Esophagus squamous epithelium (tissue), 5 donors: ENCODE results near the gene ITPR3. TPM values are rescaled to one million over a fixed set of nuclear protein-coding genes. Genes with fewer than 3 reads are reported as not detected.

Experiments used
- DNase-seq: peaks from one replicate; lab custom pipeline; 2025; lab: John Stamatoyannopoulos, UW
- H3K27ac ChIP-seq, 4 donors: fragments of 200-600 bp; sonication (generic); one replicate each; pipeline ENCODE4 v1.5.1; 2016 to 2019; ENCODE audit warnings: mild to moderate bottlenecking in 1 of 4
- H3K27me3 ChIP-seq, 4 donors: fragments of 200-600 bp; sonication (generic); 1 replicate in 3 of 4; 2 replicates in 1 of 4; pipeline versions ENCODE4 v1.5.1 to v1.6.0; 2017 to 2021; ENCODE audit warnings: antibody characterized with exemption in 1 of 4
- H3K36me3 ChIP-seq, 3 donors: fragments of 200-600 bp; sonication (generic); one replicate each; pipeline ENCODE4 v1.5.1; 2016 to 2019
- H3K4me1 ChIP-seq, 3 donors: fragments of 200-600 bp; sonication (generic); one replicate each; pipeline ENCODE4 v1.5.1; 2017 to 2019
- H3K4me3 ChIP-seq, 4 donors: fragments of 200-600 bp; sonication (generic); 1 replicate in 3 of 4; 2 replicates in 1 of 4; pipeline ENCODE4 v1.5.1; 2016 to 2019; ENCODE audit warnings: mild to moderate bottlenecking in 2 of 4, moderate library complexity in 1 of 4
- H3K9me3 ChIP-seq, 3 donors: fragments of 200-600 bp; sonication (generic); one replicate each; pipeline ENCODE4 v1.5.1; 2016 to 2019
- POLR2A ChIP-seq, 4 donors: fragments of 450-650 bp; IDR thresholded peaks; one replicate each; pipeline ENCODE4 v1.6.1; 2017; ENCODE audit warnings: antibody characterized with exemption in 4 of 4, mild to moderate bottlenecking in 4 of 4, moderate library complexity in 3 of 4
- WGBS, 2 donors: methylation state at CpG; one replicate each; pipeline ENCODE4 v1.1.5; 2018; 5-methylcytosine and 5-hydroxymethylcytosine counted together
- intact Hi-C: fragments of 100-400 bp; cut with DNase I; formaldehyde crosslinking; loops from one replicate; pipeline ENCODE4 v1.15.0; 2022
- total RNA-seq, 4 donors: library from RNA; depleted of rRNA; stranded (reverse); fragments of >200 nt; gene quantifications; one replicate each; pipeline ENCODE4 v1.1.0, GENCODE V29; 2016
- TF ChIP-seq, protein P1 (sequence below), 6 experiments: fragments of 450-650 bp in 4 of 6; fragments of 200-600 bp in 2 of 6; sonication (generic) in 2 of 6; IDR thresholded peaks; one replicate each; pipeline ENCODE4 v1.5.1; 2016 to 2019; ENCODE audit warnings: antibody characterized with exemption in 6 of 6, mild to moderate bottlenecking in 4 of 6, moderate library complexity in 4 of 6
- donor health status: DM: yes; HTN: yes; CAD: no.

Gene ITPR3
- 10 to 100 TPM; 21.8 to 39.2 (median 35.3) TPM for total RNA-seq

DNA sequence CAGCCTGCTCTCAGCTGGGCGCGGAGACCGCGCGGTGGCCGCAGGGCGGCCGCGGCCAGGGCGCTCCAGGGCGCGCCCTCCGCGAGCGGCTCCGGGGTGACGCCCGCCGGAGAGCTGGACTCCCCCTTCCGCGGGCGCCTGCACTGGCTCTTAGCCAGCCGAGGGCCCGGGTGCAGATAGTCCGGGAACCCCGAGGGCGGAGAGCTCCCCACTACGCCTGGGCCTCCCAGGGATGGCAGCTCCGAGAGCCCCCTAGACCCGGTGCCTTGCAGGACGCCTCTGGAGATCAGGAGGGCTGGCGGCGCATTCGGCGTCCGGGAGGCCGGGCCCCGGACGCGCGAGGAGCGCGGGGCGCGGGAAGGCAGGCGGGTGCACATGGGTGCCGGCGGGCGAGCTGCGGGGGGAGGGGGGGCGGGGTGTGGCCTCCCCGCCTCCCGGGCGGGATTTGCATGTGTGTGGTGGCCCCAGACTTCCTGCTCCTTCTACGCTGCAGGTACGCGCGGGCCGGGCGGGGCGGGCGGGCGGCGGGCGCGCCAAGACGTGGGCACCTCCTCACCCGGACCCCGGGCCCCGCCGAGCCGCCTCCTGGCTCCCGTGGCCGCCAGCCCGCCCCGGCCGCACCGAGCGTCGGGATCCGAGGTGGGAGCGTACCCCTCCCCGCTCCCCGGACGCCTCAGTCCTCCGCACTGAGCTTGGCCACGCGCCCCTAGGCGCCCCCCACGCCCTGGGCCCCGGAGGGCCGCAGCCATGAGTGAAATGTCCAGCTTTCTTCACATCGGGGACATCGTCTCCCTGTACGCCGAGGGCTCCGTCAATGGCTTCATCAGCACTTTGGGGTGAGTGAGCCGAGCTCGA lies at the start of gene ITPR3:
ITPR3 (plus strand) TSS at position 467 of the 855 bp plus-strand sequence; CDS start at position 748, 281 bp downstream.
- intact Hi-C loops: no loop called here
- peaks cover 0 to 21% (median 0%) of the 10 kb centered on the region in 3 donors for H3K36me3 ChIP-seq
- H3K4me1 ChIP-seq: peaks cover 20 to 65% (median 36%) of the 10 kb centered on the region in 3 donors
- peak within 1 kb of the TSS; percentile 86 to 96 (median 94) for H3K27ac ChIP-seq
- WGBS, 2 donors: 0% methylated on average over 16 of the region's 99 CpGs; no CpG with 5 or more reads in 1 of the 2 donors
- no peaks in the 10 kb centered on the region for H3K9me3 ChIP-seq
- TF ChIP-seq, protein P1, sequence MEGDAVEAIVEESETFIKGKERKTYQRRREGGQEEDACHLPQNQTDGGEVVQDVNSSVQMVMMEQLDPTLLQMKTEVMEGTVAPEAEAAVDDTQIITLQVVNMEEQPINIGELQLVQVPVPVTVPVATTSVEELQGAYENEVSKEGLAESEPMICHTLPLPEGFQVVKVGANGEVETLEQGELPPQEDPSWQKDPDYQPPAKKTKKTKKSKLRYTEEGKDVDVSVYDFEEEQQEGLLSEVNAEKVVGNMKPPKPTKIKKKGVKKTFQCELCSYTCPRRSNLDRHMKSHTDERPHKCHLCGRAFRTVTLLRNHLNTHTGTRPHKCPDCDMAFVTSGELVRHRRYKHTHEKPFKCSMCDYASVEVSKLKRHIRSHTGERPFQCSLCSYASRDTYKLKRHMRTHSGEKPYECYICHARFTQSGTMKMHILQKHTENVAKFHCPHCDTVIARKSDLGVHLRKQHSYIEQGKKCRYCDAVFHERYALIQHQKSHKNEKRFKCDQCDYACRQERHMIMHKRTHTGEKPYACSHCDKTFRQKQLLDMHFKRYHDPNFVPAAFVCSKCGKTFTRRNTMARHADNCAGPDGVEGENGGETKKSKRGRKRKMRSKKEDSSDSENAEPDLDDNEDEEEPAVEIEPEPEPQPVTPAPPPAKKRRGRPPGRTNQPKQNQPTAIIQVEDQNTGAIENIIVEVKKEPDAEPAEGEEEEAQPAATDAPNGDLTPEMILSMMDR (IDR thresholded peaks at IDR 0.05): no peak
- peak in 2 of 4 donors; percentile 44 to 66 for TF ChIP-seq POLR2A (IDR thresholded peaks at IDR 0.05)
- H3K27me3 ChIP-seq: peaks cover 0 to 10% (median 0%) of the 10 kb centered on the region in 4 donors
- DNase-seq: no peak
- peak within 1 kb of the TSS; percentile 57 to 95 (median 87) for H3K4me3 ChIP-seq

GRCh38 chr6:33571637-33572316 lies 49.3 kb upstream of the ITPR3 start:
- TF ChIP-seq, protein P1 (IDR thresholded peaks at IDR 0.05): no peak
- TF ChIP-seq POLR2A (IDR thresholded peaks at IDR 0.05): no peak
- DNase-seq: no peak
- Histone ChIP-seq H3K4me3 (peak overlapping the region; percentile 42 to 82 (median 72)), H3K27ac (peak overlapping the region; percentile 87 to 95 (median 94)), H3K9me3 (no peaks in the 10 kb centered on the region), H3K27me3 (no peaks in the 10 kb centered on the region), H3K4me1 (peaks cover 7 to 29% (median 15%) of the 10 kb centered on the region in 3 donors), H3K36me3 (peaks cover 12 to 44% (median 23%) of the 10 kb centered on the region in 3 donors)
- 31 to 46% methylated on average over 2 to 9 of the region's 11 CpGs for WGBS, 2 donors
- intact Hi-C loops: loop anchor here (10.0 kb wide), 1 partner anchor 157 kb away; the partner anchor contains the start of genes CUTA and PHF1

DNA sequence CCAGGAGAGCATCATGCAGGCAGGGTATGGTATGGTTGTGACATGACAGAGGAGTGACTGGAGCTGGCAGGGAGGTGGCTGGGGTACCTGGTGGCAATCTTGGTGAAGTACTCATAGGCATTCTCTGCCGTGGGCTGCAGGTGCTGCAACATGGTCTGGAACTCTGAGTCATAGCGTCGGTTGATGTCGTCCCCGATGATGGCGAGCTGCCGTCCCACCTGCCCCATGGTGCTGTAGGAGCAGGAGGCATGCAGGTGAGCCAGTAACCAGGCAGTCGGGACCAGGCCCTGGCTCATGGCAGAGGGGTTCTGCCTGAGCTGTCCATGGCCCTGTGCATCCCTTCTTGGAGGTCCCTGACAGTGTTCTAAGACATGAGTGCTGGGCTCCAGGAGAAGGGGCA lies 45.9 kb upstream of the ITPR3 start:
- Histone ChIP-seq H3K27ac (no peak overlapping the region), H3K27me3 (no peaks in the 10 kb centered on the region), H3K4me1 (peaks cover 32 to 62% (median 37%) of the 10 kb centered on the region in 3 donors), H3K9me3 (no peaks in the 10 kb centered on the region), H3K36me3 (peaks cover 12 to 53% (median 23%) of the 10 kb centered on the region in 3 donors), H3K4me3 (no peak overlapping the region)
- DNase-seq: no peak
- TF ChIP-seq POLR2A (IDR thresholded peaks at IDR 0.05): no peak
- TF ChIP-seq, protein P1 (IDR thresholded peaks at IDR 0.05): no peak
- 84 to 89% methylated on average over 5 to 7 of the region's 8 CpGs for WGBS, 2 donors
- intact Hi-C loops: loop anchor here (10.0 kb wide), 1 partner anchor 160 kb away; the partner anchor contains the start of genes CUTA and PHF1

- Histone ChIP-seq H3K36me3 (peaks cover 12 to 53% (median 23%) of the 10 kb centered on the region in 3 donors), H3K27me3 (no peaks in the 10 kb centered on the region), H3K4me3 (peak overlapping the region in 2 of 4 donors; percentile 18 to 85), H3K9me3 (no peaks in the 10 kb centered on the region), H3K27ac (peak overlapping the region; percentile 94 to 97 (median 94)), H3K4me1 (peaks cover 34 to 59% (median 37%) of the 10 kb centered on the region in 3 donors)
- no peak for TF ChIP-seq POLR2A (IDR thresholded peaks at IDR 0.05)
- TF ChIP-seq, protein P1 (IDR thresholded peaks at IDR 0.05): no peak
- no peak for DNase-seq
- intact Hi-C loops: loop anchor here (10.0 kb wide), 1 partner anchor 162 kb away; the partner anchor contains the start of genes CUTA and PHF1
- 69 to 74% methylated on average over 3 to 8 of the region's 11 CpGs for whole genome bisulfite sequencing, 2 donors
Measured at GRCh38 chr6:33576668-33577067, 44.5 kb upstream of the ITPR3 start.
